IMR-90 (cell line): Measurements from ENCODE around the gene ARPIN. TPM values are rescaled to one million over a fixed set of nuclear protein-coding genes. Genes with fewer than 3 reads are reported as not detected.

ENCODE experiments used
- ATAC-seq: fragments of 200-7000 bp; cut with Tn5 transposase; 2 replicates; pipeline ENCODE4 v1.9.1; 2020; ENCODE audit warnings: low read depth, mild to moderate bottlenecking, moderate library complexity
- BruUV-seq: library from RNA; stranded (reverse); fragments of 400-500 nt; replicated peaks from 2 replicates; lab custom pipeline; 2021; lab: Mats Ljungman, UMichigan
- CTCF ChIA-PET: fragments of 300-600 bp; formaldehyde crosslinking; extraction: SDS; loops from one replicate; lab custom pipeline; 2021; ENCODE audit warnings: antibody characterized with exemption; lab: Yijun Ruan, JAX
- POLR2A ChIA-PET: fragments of 300-600 bp; sonication (Branson Sonifier 250); formaldehyde crosslinking; loops from one replicate; lab custom pipeline; 2022; ENCODE audit warnings: antibody characterized with exemption; ENCODE audit not compliant: unreplicated experiment; lab: Charles Lee
- DNase-seq: peaks from one replicate; pipeline ENCODE4 v3.0.0; 2013
- H2AFZ ChIP-seq: replicated peaks from 2 replicates; pipeline ENCODE3; 2013; ENCODE audit warnings: low read length, mild to moderate bottlenecking; ENCODE audit not compliant: poor library complexity
- H2AK5ac ChIP-seq: 2 replicates; pipeline ENCODE4 v1.6.1; 2013; ENCODE audit warnings: low read depth, low read length, inconsistent platforms
- H2AK9ac ChIP-seq: replicated peaks from 2 replicates; pipeline ENCODE3; 2013; ENCODE audit warnings: mild to moderate bottlenecking, low read depth, low read length, moderate library complexity; ENCODE audit not compliant: poor library complexity
- H2BK120ac ChIP-seq: 2 replicates; pipeline ENCODE4 v1.6.1; 2013; ENCODE audit warnings: low read depth, low read length, inconsistent platforms
- H2BK15ac ChIP-seq: 3 replicates; pipeline ENCODE4 v1.6.1; 2013; ENCODE audit warnings: low read depth, low read length, inconsistent platforms
- H2BK20ac ChIP-seq: 2 replicates; pipeline ENCODE4 v1.6.1; 2013; ENCODE audit warnings: low read depth, mild to moderate bottlenecking, inconsistent platforms, low read length, moderate library complexity
- H2BK5ac ChIP-seq: 2 replicates; pipeline ENCODE4 v1.6.1; 2013; ENCODE audit warnings: mild to moderate bottlenecking, low read depth, low read length, inconsistent platforms; ENCODE audit not compliant: poor library complexity, severe bottlenecking
- H3K14ac ChIP-seq: replicated peaks from 2 replicates; pipeline ENCODE4 v1.6.1; 2013; ENCODE audit warnings: low read depth, low read length, inconsistent platforms
- H3K18ac ChIP-seq: 2 replicates; pipeline ENCODE4 v1.6.1; 2013; ENCODE audit warnings: low read depth, low read length, control low read depth
- H3K23ac ChIP-seq: 2 replicates; pipeline ENCODE4 v1.6.1; 2013; ENCODE audit warnings: low read depth, low read length, inconsistent platforms
- H3K27ac ChIP-seq: 2 replicates; pipeline ENCODE4 v1.5.1; 2013; ENCODE audit warnings: mild to moderate bottlenecking, control low read depth, low read length; ENCODE audit not compliant: insufficient read depth
- H3K27me3 ChIP-seq: 2 replicates; pipeline ENCODE4 v1.6.1; 2013; ENCODE audit warnings: low read length; ENCODE audit not compliant: control insufficient read depth, insufficient read depth
- H3K36me3 ChIP-seq: 2 replicates; pipeline ENCODE4 v1.6.1; 2013; ENCODE audit warnings: low read length, mixed read lengths; ENCODE audit not compliant: control insufficient read depth, insufficient read depth
- H3K4ac ChIP-seq: 2 replicates; pipeline ENCODE4 v1.6.1; 2013; ENCODE audit warnings: low read depth, low read length, inconsistent platforms
- H3K4me1 ChIP-seq: 2 replicates; pipeline ENCODE4 v1.6.1; 2013; ENCODE audit warnings: low read length, mixed read lengths; ENCODE audit not compliant: control insufficient read depth, insufficient read depth
- H3K4me2 ChIP-seq: 2 replicates; pipeline ENCODE4 v1.6.1; 2013; ENCODE audit warnings: low read depth, mild to moderate bottlenecking, control low read depth, low read length, moderate library complexity
- H3K4me3 ChIP-seq: 2 replicates; pipeline ENCODE4 v1.5.1; 2013; ENCODE audit warnings: low read depth, mild to moderate bottlenecking, control low read depth, low read length, moderate library complexity; ENCODE audit not compliant: insufficient read depth
- H3K56ac ChIP-seq: 2 replicates; pipeline ENCODE4 v1.6.1; 2013; ENCODE audit warnings: low read length, inconsistent platforms; ENCODE audit not compliant: insufficient read depth; ENCODE audit errors: extremely low read depth
- H3K79me1 ChIP-seq, 2 experiments: 2 replicates each; pipeline ENCODE4 v1.6.1; 2013; ENCODE audit warnings: low read length in 2 of 2, inconsistent platforms in 1 of 2, low read depth in 1 of 2
- H3K9ac ChIP-seq: 2 replicates; pipeline ENCODE4 v1.6.1; 2013; ENCODE audit warnings: low read depth, low read length, control low read depth
- H3K9me1 ChIP-seq: 2 replicates; pipeline ENCODE4 v1.6.1; 2013; ENCODE audit warnings: low read length, inconsistent platforms; ENCODE audit not compliant: insufficient read depth
- H3K9me3 ChIP-seq: 2 replicates; pipeline ENCODE4 v1.6.1; 2013; ENCODE audit warnings: low read length; ENCODE audit not compliant: control insufficient read depth, insufficient read depth
- H4K20me1 ChIP-seq: 2 replicates; pipeline ENCODE4 v1.6.1; 2013; ENCODE audit warnings: low read length, inconsistent platforms; ENCODE audit not compliant: insufficient read depth
- H4K5ac ChIP-seq: 2 replicates; pipeline ENCODE4 v1.6.1; 2013; ENCODE audit warnings: mild to moderate bottlenecking, low read depth, low read length, control low read depth
- H4K8ac ChIP-seq, 2 experiments: 2 replicates each; pipeline ENCODE4 v1.6.1; 2013; ENCODE audit warnings: low read depth in 2 of 2, low read length in 2 of 2, control low read depth in 1 of 2, inconsistent platforms in 1 of 2
- H4K91ac ChIP-seq: 2 replicates; pipeline ENCODE4 v1.6.1; 2013; ENCODE audit warnings: low read depth, low read length, inconsistent platforms; ENCODE audit not compliant: insufficient read depth
- BHLHE40 ChIP-seq: fragments of 150-350 bp; IDR thresholded peaks from 2 replicates; pipeline ENCODE4 v1.6.1; 2016; ENCODE audit warnings: mild to moderate bottlenecking, low read depth, low read length
- CEBPB ChIP-seq: IDR thresholded peaks from 2 replicates; pipeline ENCODE4 v1.6.1; 2012; ENCODE audit warnings: low read depth, low read length, improper control_type of control experiment
- CHD1 ChIP-seq: IDR thresholded peaks from 2 replicates; pipeline ENCODE4 v1.6.1; 2012; ENCODE audit warnings: low read depth, low read length, improper control_type of control experiment
- CTCF ChIP-seq: conservative IDR thresholded peaks from 2 replicates; pipeline ENCODE4 v1.5.1; 2012; ENCODE audit warnings: mild to moderate bottlenecking, low read depth, low read length, improper control_type of control experiment
- FOS ChIP-seq: fragments of 150-350 bp; IDR thresholded peaks from 2 replicates; pipeline ENCODE4 v1.6.1; 2016; ENCODE audit warnings: low read depth, low read length
- MAFK ChIP-seq: IDR thresholded peaks from 2 replicates; pipeline ENCODE4 v1.6.1; 2012; ENCODE audit warnings: low read depth, low read length, improper control_type of control experiment
- MAZ ChIP-seq: IDR thresholded peaks from 2 replicates; pipeline ENCODE4 v1.6.1; 2012; ENCODE audit warnings: low read depth, mild to moderate bottlenecking, low read length, improper control_type of control experiment, moderate library complexity, borderline replicate concordance
- NFE2L2 ChIP-seq: fragments of 150-350 bp; IDR thresholded peaks from 2 replicates; pipeline ENCODE4 v1.6.1; 2016; ENCODE audit warnings: low read depth, mild to moderate bottlenecking, low read length
- POLR2A ChIP-seq: IDR thresholded peaks from 2 replicates; pipeline ENCODE4 v1.6.1; 2012; ENCODE audit warnings: mild to moderate bottlenecking, low read depth, low read length
- RCOR1 ChIP-seq: IDR thresholded peaks from 2 replicates; pipeline ENCODE4 v1.6.1; 2012; ENCODE audit warnings: mild to moderate bottlenecking, low read length, improper control_type of control experiment; ENCODE audit not compliant: insufficient replicate concordance
- WGBS, 2 experiments: methylation state at CpG; one replicate each; pipeline versions ENCODE4 v1.1.5 to v1.1.7; 2013; ENCODE audit warnings: missing lambda C conversion rate in 2 of 2; ENCODE audit not compliant: insufficient read length in 1 of 2; ENCODE audit errors: extremely low coverage in 2 of 2; 5-methylcytosine and 5-hydroxymethylcytosine counted together
- dilution Hi-C: fragments of 300-500 bp; cut with HindIII; formaldehyde crosslinking; loops from one replicate; pipeline ENCODE4 v1.14.3; 2018; ENCODE audit warnings: low sequenced_read_pairs; ENCODE audit not compliant: unreplicated experiment
- in situ Hi-C: fragments of 300-500 bp; cut with MboI; formaldehyde crosslinking; loops from 3 replicates; pipeline ENCODE4 v1.14.3; 2019; ENCODE audit warnings: low sequenced_read_pairs, inconsistent platforms, mixed read lengths
- intact Hi-C: fragments of 100-400 bp; cut with micrococcal nuclease; formaldehyde crosslinking; loops from 2 replicates; pipeline ENCODE4 v1.10.0; 2022
- polyA plus RNA-seq, 3 experiments: library from polyadenylated mRNA; depleted of rRNA; stranded (reverse); fragments of >200 nt; gene quantifications; 2 replicates each; pipeline ENCODE4 v1.2.3, GENCODE V29; 2012; ENCODE audit warnings: low replicate concordance in 1 of 3
- total RNA-seq: library from RNA; depleted of rRNA; stranded (reverse); fragments of >200 nt; gene quantifications from 2 replicates; pipeline ENCODE4 v1.2.3, GENCODE V29; 2012
- TF ChIP-seq, protein P1 (sequence below): fragments of 150-350 bp; IDR thresholded peaks from 2 replicates; pipeline ENCODE4 v1.6.1; 2016; ENCODE audit warnings: low read depth, mild to moderate bottlenecking, low read length, moderate library complexity, borderline replicate concordance
- TF ChIP-seq, protein P2 (sequence below): fragments of 150-350 bp; IDR thresholded peaks from 2 replicates; pipeline ENCODE4 v1.6.1; 2017; ENCODE audit warnings: mild to moderate bottlenecking, antibody characterized with exemption, low read length, low read depth

The ARPIN gene
- total and polyA plus RNA-seq, 2 of the 4 experiments (the other 2 are of a cell fraction): 3.9 to 8.8 TPM

- Histone ChIP-seq H2BK120ac (no peak overlapping the region), H3K18ac (no peak overlapping the region), H3K14ac (no peak overlapping the region), H2AFZ (no peak overlapping the region), H4K91ac (no peak overlapping the region), H2BK15ac (no peak overlapping the region), H3K27me3 (no peaks in the 10 kb centered on the region), H3K9ac (no peak overlapping the region), H3K9me3 (no peaks in the 10 kb centered on the region), H3K36me3 (peaks cover 20% of the 10 kb centered on the region), H3K4me1 (no peaks in the 10 kb centered on the region), H4K20me1 (no peaks in the 10 kb centered on the region), H3K56ac (no peak overlapping the region), H3K4me3 (no peak overlapping the region), H3K23ac (no peak overlapping the region), H3K9me1 (0 out of 2 replicates have a peak, but pooled peaks cover 3% of the 10 kb centered on the region), H3K27ac (no peak overlapping the region), H3K4me2 (no peak overlapping the region), H2BK20ac (no peak overlapping the region), H4K8ac (no peak overlapping the region), H2BK5ac (no peak overlapping the region), H4K5ac (no peak overlapping the region), H3K4ac (no peak overlapping the region), H2AK5ac (no peak overlapping the region), H2AK9ac (no peak overlapping the region), H3K79me1 (peaks cover 0 to 8% of the 10 kb centered on the region in 2 experiments; a peak in 1 of 4 replicates)
- POLR2A ChIA-PET: no interaction called here
- in situ Hi-C loops: loop anchor here (5.0 kb wide), 1 partner anchor 119 kb away; no protein-coding TSS in a partner anchor
- ATAC-seq (no peak), DNase-seq (no peak)
- 80% methylated on average over 1 of the region's 4 CpGs; no CpG with 5 or more reads in 1 of the 2 experiments for WGBS, 2 experiments
- BruUV-seq: no TSS peak
- intact Hi-C loops: no loop called here
- TF ChIP-seq NFE2L2 (no peak), FOS (no peak), RCOR1 (no peak), CTCF (no peak), MAZ (no peak), MAFK (no peak), CHD1 (no peak), POLR2A (no peak), BHLHE40 (no peak), CEBPB (no peak)
- TF ChIP-seq, protein P1, sequence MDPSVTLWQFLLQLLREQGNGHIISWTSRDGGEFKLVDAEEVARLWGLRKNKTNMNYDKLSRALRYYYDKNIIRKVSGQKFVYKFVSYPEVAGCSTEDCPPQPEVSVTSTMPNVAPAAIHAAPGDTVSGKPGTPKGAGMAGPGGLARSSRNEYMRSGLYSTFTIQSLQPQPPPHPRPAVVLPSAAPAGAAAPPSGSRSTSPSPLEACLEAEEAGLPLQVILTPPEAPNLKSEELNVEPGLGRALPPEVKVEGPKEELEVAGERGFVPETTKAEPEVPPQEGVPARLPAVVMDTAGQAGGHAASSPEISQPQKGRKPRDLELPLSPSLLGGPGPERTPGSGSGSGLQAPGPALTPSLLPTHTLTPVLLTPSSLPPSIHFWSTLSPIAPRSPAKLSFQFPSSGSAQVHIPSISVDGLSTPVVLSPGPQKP: no peak
- TF ChIP-seq, protein P2, sequence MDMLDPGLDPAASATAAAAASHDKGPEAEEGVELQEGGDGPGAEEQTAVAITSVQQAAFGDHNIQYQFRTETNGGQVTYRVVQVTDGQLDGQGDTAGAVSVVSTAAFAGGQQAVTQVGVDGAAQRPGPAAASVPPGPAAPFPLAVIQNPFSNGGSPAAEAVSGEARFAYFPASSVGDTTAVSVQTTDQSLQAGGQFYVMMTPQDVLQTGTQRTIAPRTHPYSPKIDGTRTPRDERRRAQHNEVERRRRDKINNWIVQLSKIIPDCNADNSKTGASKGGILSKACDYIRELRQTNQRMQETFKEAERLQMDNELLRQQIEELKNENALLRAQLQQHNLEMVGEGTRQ: no peak
- dilution Hi-C loops: no loop called here
- CTCF ChIA-PET: interaction anchor here (0.5 to 4.3 kb wide), 5 partner anchors 10 to 136 kb away, joined by 3 to 59 read pairs (median 4); no protein-coding TSS in a partner anchor
Observed at GRCh38 chr15:89876396-89877082, 36.2 kb downstream of the ARPIN start.
